ENCODE results near the gene EXOSC2. TPM values are rescaled to one million over a fixed set of nuclear protein-coding genes. Genes with fewer than 3 reads are reported as not detected.

EXOSC2 gene
- total and polyA plus RNA-seq, 2 donors (not counting 1 experiment from before 2014, with no cell fraction given) = 22.0 to 29.6 TPM

DNA sequence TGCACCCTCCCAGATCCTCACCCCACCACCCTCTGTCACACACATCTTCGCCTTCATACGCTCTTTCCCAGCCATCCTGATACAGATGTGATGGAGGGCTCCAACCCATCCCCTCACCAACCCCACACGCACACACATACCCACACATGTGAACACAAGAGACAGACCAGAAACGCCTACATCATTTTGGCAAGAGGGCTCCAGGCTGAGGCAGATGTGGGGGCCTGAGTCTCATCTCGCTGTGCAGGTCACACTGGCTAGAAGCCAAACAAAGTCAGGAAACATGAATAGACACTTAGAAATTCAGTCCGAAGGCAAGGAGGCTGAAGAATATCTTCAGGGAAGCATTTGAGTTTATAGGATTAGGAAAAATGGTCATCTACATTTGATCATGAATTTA is 22.9 kb upstream of the EXOSC2 start:
- Histone ChIP-seq H3K27me3 (ENCODE audit: control insufficient read depth, insufficient read depth, low read length) (peaks cover 23% of the 10 kb centered on the region), H3K9me3 (ENCODE audit: control insufficient read depth, insufficient read depth, low read depth, low read length) (no peaks in the 10 kb centered on the region), H2AFZ (ENCODE audit: low read length) (no peak overlapping the region), H3K4me3 (replicated peaks in 1 of 4; ENCODE audit: control extremely low read depth in 1 of 4, insufficient read depth in 1 of 4, low read depth in 3 of 4, low read length in 4 of 4) (no peak overlapping the region), H3K9ac (ENCODE audit: insufficient read depth, low read length) (no peak overlapping the region), H3K36me3 (ENCODE audit: control insufficient read depth, insufficient read depth, low read length) (no peaks in the 10 kb centered on the region), H3K4me1 (ENCODE audit: control insufficient read depth, extremely low read depth, insufficient read depth, low read length) (no peaks in the 10 kb centered on the region), H4K20me1 (ENCODE audit: control insufficient read depth, extremely low read depth, insufficient read depth, low read length) (no peaks in the 10 kb centered on the region), H3K4me2 (ENCODE audit: extremely low read depth, insufficient read depth, low read length) (no peak overlapping the region), H3K79me2 (ENCODE audit: control insufficient read depth, insufficient read depth, low read length) (no peaks in the 10 kb centered on the region), H3K27ac (ENCODE audit: insufficient read depth, low read length) (no peak overlapping the region)
- DNase-seq (ENCODE audit: low read depth in 2 of 2) = no peak
- TF ChIP-seq EZH2 (IDR thresholded peaks at IDR 0.05; ENCODE audit: low read length, missing control alignments) = no peak
- TF ChIP-seq, protein P1, sequence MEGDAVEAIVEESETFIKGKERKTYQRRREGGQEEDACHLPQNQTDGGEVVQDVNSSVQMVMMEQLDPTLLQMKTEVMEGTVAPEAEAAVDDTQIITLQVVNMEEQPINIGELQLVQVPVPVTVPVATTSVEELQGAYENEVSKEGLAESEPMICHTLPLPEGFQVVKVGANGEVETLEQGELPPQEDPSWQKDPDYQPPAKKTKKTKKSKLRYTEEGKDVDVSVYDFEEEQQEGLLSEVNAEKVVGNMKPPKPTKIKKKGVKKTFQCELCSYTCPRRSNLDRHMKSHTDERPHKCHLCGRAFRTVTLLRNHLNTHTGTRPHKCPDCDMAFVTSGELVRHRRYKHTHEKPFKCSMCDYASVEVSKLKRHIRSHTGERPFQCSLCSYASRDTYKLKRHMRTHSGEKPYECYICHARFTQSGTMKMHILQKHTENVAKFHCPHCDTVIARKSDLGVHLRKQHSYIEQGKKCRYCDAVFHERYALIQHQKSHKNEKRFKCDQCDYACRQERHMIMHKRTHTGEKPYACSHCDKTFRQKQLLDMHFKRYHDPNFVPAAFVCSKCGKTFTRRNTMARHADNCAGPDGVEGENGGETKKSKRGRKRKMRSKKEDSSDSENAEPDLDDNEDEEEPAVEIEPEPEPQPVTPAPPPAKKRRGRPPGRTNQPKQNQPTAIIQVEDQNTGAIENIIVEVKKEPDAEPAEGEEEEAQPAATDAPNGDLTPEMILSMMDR (conservative IDR thresholded peaks at IDR 0.05 in 1 of 2, IDR thresholded peaks at IDR 0.05 in 1 of 2; ENCODE audit: low read depth in 1 of 2, low read length in 2 of 2) = no peak

DNA sequence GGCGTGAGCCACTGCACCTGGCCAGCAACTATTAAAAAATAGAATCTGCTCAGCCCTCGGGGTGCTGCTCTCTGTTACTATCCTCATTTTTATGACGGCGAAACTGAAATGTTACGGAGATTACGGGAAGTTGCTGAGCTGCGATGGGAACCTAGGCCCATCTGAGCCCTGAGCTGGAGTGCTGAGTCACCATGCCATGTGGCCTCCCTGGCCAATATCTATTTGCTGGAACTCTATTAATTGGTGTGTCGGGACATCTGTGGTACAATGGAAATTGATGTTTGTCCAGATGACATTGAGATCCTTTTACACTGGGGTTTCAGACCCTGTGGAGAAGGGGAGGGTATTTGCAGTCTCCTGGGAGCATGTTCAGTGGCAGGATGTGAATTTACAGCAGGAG is 21.1 kb upstream of the EXOSC2 start:
- no peak overlapping the region for H3K4me3 ChIP-seq (replicated peaks in 1 of 4; ENCODE audit: control extremely low read depth in 1 of 4, insufficient read depth in 1 of 4, low read depth in 3 of 4, low read length in 4 of 4)
- no peak for DNase-seq (ENCODE audit: low read depth in 2 of 2)

DNA sequence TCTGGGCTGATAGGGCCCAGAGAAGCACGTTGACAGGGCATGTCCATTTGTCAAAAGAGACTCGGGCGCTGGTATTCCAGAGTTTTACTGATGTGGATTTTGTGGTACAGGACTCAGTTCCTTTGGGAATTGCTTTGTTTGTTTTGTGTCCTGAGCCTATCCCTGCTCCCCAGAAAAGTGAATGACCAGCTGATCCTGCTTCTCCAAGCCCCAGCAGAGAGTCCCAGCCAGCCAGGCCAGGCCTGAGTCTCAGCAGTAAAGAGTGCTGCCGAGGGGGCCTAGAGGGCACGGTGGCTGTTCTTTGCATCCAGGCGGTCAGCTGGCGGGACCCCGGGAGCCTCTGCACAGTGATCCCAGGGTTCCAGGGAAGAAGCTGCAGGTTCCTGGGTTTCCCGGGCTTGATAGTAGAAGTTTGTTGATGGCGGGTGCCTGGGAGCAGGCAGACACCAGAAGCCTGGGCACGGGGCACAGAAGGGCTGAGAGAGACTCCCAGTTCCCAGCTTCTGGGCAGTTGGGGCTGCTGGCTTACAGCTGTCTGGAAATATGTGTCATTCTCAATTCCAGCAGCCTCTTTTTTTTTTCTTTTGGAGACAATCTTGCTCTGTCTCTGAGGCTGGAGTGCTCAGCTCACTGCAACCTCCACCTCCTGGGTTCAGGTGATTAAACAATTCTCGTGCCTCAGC is 20.5 kb upstream of the EXOSC2 start:
- H3K79me2 ChIP-seq (ENCODE audit: control insufficient read depth, insufficient read depth, low read length) = no peaks in the 10 kb centered on the region
- no peaks in the 10 kb centered on the region for H4K20me1 ChIP-seq (ENCODE audit: control insufficient read depth, extremely low read depth, insufficient read depth, low read length)
- TF ChIP-seq, protein P1 (conservative IDR thresholded peaks at IDR 0.05 in 1 of 2, IDR thresholded peaks at IDR 0.05 in 1 of 2; ENCODE audit: low read depth in 1 of 2, low read length in 2 of 2) = no peak
- no peak for TF ChIP-seq EZH2 (IDR thresholded peaks at IDR 0.05; ENCODE audit: low read length, missing control alignments)
- H3K4me1 ChIP-seq (ENCODE audit: control insufficient read depth, extremely low read depth, insufficient read depth, low read length) = no peaks in the 10 kb centered on the region
- no peak overlapping the region for H3K4me2 ChIP-seq (ENCODE audit: extremely low read depth, insufficient read depth, low read length)
- no peak overlapping the region for H3K9ac ChIP-seq (ENCODE audit: insufficient read depth, low read length)
- H3K9me3 ChIP-seq (ENCODE audit: control insufficient read depth, insufficient read depth, low read depth, low read length) = no peaks in the 10 kb centered on the region
- no peaks in the 10 kb centered on the region for H3K36me3 ChIP-seq (ENCODE audit: control insufficient read depth, insufficient read depth, low read length)
- no peak overlapping the region for H3K27ac ChIP-seq (ENCODE audit: insufficient read depth, low read length)
- peaks cover 1% of the 10 kb centered on the region for H3K27me3 ChIP-seq (ENCODE audit: control insufficient read depth, insufficient read depth, low read length)
- no peak overlapping the region for H3K4me3 ChIP-seq (replicated peaks in 1 of 4; ENCODE audit: control extremely low read depth in 1 of 4, insufficient read depth in 1 of 4, low read depth in 3 of 4, low read length in 4 of 4)
- no peak for DNase-seq (ENCODE audit: low read depth in 2 of 2)
- H2AFZ ChIP-seq (ENCODE audit: low read length) = no peak overlapping the region

More for the DNA sequence above, 21.1 kb upstream of the EXOSC2 start:
- Histone ChIP-seq H3K4me2 (ENCODE audit: extremely low read depth, insufficient read depth, low read length) (no peak overlapping the region), H4K20me1 (ENCODE audit: control insufficient read depth, extremely low read depth, insufficient read depth, low read length) (no peaks in the 10 kb centered on the region), H3K4me1 (ENCODE audit: control insufficient read depth, extremely low read depth, insufficient read depth, low read length) (no peaks in the 10 kb centered on the region), H3K27ac (ENCODE audit: insufficient read depth, low read length) (no peak overlapping the region), H3K27me3 (ENCODE audit: control insufficient read depth, insufficient read depth, low read length) (peaks cover 6% of the 10 kb centered on the region), H3K79me2 (ENCODE audit: control insufficient read depth, insufficient read depth, low read length) (no peaks in the 10 kb centered on the region), H3K9ac (ENCODE audit: insufficient read depth, low read length) (no peak overlapping the region), H2AFZ (ENCODE audit: low read length) (no peak overlapping the region), H3K9me3 (ENCODE audit: control insufficient read depth, insufficient read depth, low read depth, low read length) (no peaks in the 10 kb centered on the region), H3K36me3 (ENCODE audit: control insufficient read depth, insufficient read depth, low read length) (no peaks in the 10 kb centered on the region)
- TF ChIP-seq, protein P1 (conservative IDR thresholded peaks at IDR 0.05 in 1 of 2, IDR thresholded peaks at IDR 0.05 in 1 of 2; ENCODE audit: low read depth in 1 of 2, low read length in 2 of 2) = no peak
- no peak for TF ChIP-seq EZH2 (IDR thresholded peaks at IDR 0.05; ENCODE audit: low read length, missing control alignments)
